Measurements from ENCODE around the gene MYADML2.
"Not testable (repeated sequence)": the region's sequence is repeated elsewhere in the genome, so short reads cannot be mapped to it uniquely, and the experiment has no call there.

The MYADML2 gene

GRCh38 chr17:81947189-81947588 is at the start of gene MYADML2:
MYADML2 (minus strand) TSS chr17:81947233; CDS start chr17:81941741, 5,492 bp downstream.
- no peak for DNase-seq (ENCODE audit: low read depth)

- DNase-seq (ENCODE audit: low read depth), result no peak
Measured at GRCh38 chr17:81996232-81996756, 49.3 kb upstream of the MYADML2 start.

GRCh38 chr17:81995463-81996231 is 48.6 kb upstream of the MYADML2 start:
- DNase-seq (ENCODE audit: low read depth), result no peak

GRCh38 chr17:81994593-81995462 is 47.8 kb upstream of the MYADML2 start:
- DNase-seq (ENCODE audit: low read depth), result no peak

- no peak for DNase-seq (ENCODE audit: low read depth)
Measured at GRCh38 chr17:81993729-81994592, 46.9 kb upstream of the MYADML2 start.

GRCh38 chr17:81992306-81993102 is 45.5 kb upstream of the MYADML2 start:
- no peak for DNase-seq (ENCODE audit: low read depth)

GRCh38 chr17:81991684-81992305 is 44.8 kb upstream of the MYADML2 start:
- DNase-seq (ENCODE audit: low read depth), result no peak

GRCh38 chr17:81990836-81991683 is 44.0 kb upstream of the MYADML2 start:
- DNase-seq (ENCODE audit: low read depth), result no peak

GRCh38 chr17:81987161-81987770 is 40.2 kb upstream of the MYADML2 start:
- DNase-seq (ENCODE audit: low read depth), result no peak

- no peak for DNase-seq (ENCODE audit: low read depth)
Measured at GRCh38 chr17:81986606-81987005, 39.6 kb upstream of the MYADML2 start.

- no peak for DNase-seq (ENCODE audit: low read depth)
Measured at GRCh38 chr17:81984773-81985410, 37.9 kb upstream of the MYADML2 start.

GRCh38 chr17:81983639-81984373 is 36.8 kb upstream of the MYADML2 start:
- no peak for DNase-seq (ENCODE audit: low read depth)

GRCh38 chr17:81983011-81983638 is 36.1 kb upstream of the MYADML2 start:
- DNase-seq (ENCODE audit: low read depth), result no peak

GRCh38 chr17:81981511-81981910 is 34.5 kb upstream of the MYADML2 start:
- not testable (repeated sequence) for DNase-seq (ENCODE audit: low read depth)

GRCh38 chr17:81980707-81981343 is 33.8 kb upstream of the MYADML2 start:
- no peak for DNase-seq (ENCODE audit: low read depth)

GRCh38 chr17:81980122-81980521 is 33.1 kb upstream of the MYADML2 start:
- DNase-seq (ENCODE audit: low read depth), result no peak

Data from CMK (cell line).